Measurements from ENCODE around the gene RAB4A.

DNA sequence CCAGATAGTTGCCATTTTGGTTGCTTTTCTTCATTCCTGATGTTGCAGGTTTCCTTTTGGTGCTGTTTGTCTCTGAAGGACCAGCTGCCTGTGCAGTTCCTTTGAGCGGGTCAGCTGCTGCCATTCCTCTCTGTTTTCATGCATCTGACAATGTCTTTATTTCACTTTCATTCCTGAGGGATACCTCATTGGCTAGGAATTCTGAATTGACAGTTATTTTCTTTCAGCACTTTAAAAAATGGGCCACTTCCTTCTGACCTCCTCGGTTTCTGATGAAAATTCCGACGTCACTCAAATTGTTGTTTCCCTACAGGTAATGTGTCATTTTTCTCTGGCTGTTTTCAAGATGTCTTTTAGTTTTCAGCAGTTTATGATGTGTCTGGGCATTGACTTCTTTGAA, 47.1 kb downstream of the RAB4A start:
- TF ChIP-seq, protein P1, sequence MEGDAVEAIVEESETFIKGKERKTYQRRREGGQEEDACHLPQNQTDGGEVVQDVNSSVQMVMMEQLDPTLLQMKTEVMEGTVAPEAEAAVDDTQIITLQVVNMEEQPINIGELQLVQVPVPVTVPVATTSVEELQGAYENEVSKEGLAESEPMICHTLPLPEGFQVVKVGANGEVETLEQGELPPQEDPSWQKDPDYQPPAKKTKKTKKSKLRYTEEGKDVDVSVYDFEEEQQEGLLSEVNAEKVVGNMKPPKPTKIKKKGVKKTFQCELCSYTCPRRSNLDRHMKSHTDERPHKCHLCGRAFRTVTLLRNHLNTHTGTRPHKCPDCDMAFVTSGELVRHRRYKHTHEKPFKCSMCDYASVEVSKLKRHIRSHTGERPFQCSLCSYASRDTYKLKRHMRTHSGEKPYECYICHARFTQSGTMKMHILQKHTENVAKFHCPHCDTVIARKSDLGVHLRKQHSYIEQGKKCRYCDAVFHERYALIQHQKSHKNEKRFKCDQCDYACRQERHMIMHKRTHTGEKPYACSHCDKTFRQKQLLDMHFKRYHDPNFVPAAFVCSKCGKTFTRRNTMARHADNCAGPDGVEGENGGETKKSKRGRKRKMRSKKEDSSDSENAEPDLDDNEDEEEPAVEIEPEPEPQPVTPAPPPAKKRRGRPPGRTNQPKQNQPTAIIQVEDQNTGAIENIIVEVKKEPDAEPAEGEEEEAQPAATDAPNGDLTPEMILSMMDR (IDR thresholded peaks at IDR 0.05; ENCODE audit: low read length), result no peak
- TF ChIP-seq EZH2 (optimal IDR thresholded peaks at IDR 0.05; ENCODE audit: low read depth, low read length), result no peak
- no peak for TF ChIP-seq EZH2phosphoT487 (IDR thresholded peaks at IDR 0.05; ENCODE audit: low read length)

Data from MM.1S (cell line).